DND-41 (cell line): ENCODE measurements around the gene SLIT2.

Experiments used
- ATAC-seq: fragments of 200-7000 bp; cut with Tn5 transposase; 3 replicates; pipeline ENCODE4 v1.9.1; 2021; ENCODE audit warnings: low read depth; ENCODE audit not compliant: insufficient read depth
- DNase-seq: peaks from one replicate; pipeline ENCODE4 v3.0.0-alpha.2; 2020
- H2AFZ ChIP-seq: 2 replicates; pipeline ENCODE4 v1.6.0; 2012; ENCODE audit warnings: low read depth, low read length
- H3K27ac ChIP-seq: 2 replicates; pipeline ENCODE4 v1.5.1; 2012; ENCODE audit warnings: low read length, inconsistent platforms
- H3K27me3 ChIP-seq: fragments of 200-600 bp; sonication (generic); 2 replicates; pipeline ENCODE4 v1.6.0; 2012; ENCODE audit warnings: low read length, mild to moderate bottlenecking, inconsistent platforms; ENCODE audit not compliant: insufficient read depth, poor library complexity
- H3K36me3 ChIP-seq: 2 replicates; pipeline ENCODE4 v1.5.1; 2012; ENCODE audit warnings: low read length, inconsistent platforms; ENCODE audit not compliant: insufficient read depth
- H3K4me1 ChIP-seq: 2 replicates; pipeline ENCODE4 v1.5.1; 2012; ENCODE audit warnings: mild to moderate bottlenecking, low read length; ENCODE audit not compliant: insufficient read depth
- H3K4me2 ChIP-seq: 2 replicates; pipeline ENCODE4 v1.6.0; 2012; ENCODE audit warnings: mild to moderate bottlenecking, moderate library complexity, low read length, inconsistent platforms; ENCODE audit not compliant: insufficient read depth
- H3K4me3 ChIP-seq, 2 experiments: fragments of 200-600 bp in 1 of 2; shearing (Covaris generic) in 1 of 2; 2 replicates each; pipeline ENCODE4 v1.5.1; 2012 to 2016; ENCODE audit warnings: inconsistent platforms in 2 of 2, low read length in 2 of 2, mild to moderate bottlenecking in 2 of 2, low read depth in 1 of 2, moderate library complexity in 1 of 2
- H3K79me2 ChIP-seq: 2 replicates; pipeline ENCODE4 v1.6.0; 2012; ENCODE audit warnings: low read length, inconsistent platforms; ENCODE audit not compliant: insufficient read depth
- H3K9ac ChIP-seq: 2 replicates; pipeline ENCODE4 v1.6.0; 2012; ENCODE audit warnings: low read depth, mild to moderate bottlenecking, inconsistent platforms, low read length, moderate library complexity
- H3K9me3 ChIP-seq: 2 replicates; pipeline ENCODE4 v1.5.1; 2012; ENCODE audit warnings: low read length, moderate library complexity, mild to moderate bottlenecking, inconsistent platforms; ENCODE audit not compliant: insufficient read depth, severe bottlenecking
- H4K20me1 ChIP-seq: 2 replicates; pipeline ENCODE4 v1.6.0; 2012; ENCODE audit warnings: low read length; ENCODE audit not compliant: insufficient read depth
- EZH2 ChIP-seq: IDR thresholded peaks from 3 replicates; pipeline ENCODE4 v1.6.1; 2012; ENCODE audit warnings: borderline replicate concordance, low read depth, mild to moderate bottlenecking, moderate library complexity, low read length, inconsistent platforms; ENCODE audit not compliant: severe bottlenecking
- TF ChIP-seq, protein P1 (sequence below): IDR thresholded peaks from 2 replicates; pipeline ENCODE4 v1.5.1; 2012; ENCODE audit warnings: borderline replicate concordance, low read length, moderate library complexity, mild to moderate bottlenecking; ENCODE audit not compliant: poor library complexity, severe bottlenecking; ENCODE audit errors: extremely low read depth

Gene SLIT2

DNA sequence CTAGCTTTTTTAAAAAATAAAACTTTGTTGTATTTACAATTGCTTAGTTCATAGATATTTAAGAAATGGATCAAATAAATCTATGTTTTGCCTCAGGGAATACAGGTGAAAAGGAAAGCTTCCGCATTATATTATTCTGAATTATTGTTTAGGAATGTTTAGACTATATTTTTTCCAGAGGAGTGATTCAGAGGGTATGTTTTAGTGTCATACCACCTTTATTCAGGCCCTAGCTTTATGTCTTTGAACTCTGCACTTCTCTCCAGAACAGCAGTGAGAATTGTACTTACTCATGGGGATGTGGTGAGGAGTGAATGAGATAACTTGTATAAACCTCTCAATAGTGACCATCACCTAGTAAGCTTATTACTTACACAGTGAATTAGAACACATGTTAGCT lies 14.0 kb downstream of the SLIT2 start:
- DNase-seq = no peak
- Histone ChIP-seq H3K4me3 (no peak overlapping the region), H3K79me2 (no peaks in the 10 kb centered on the region), H3K9ac (no peak overlapping the region), H2AFZ (no peak overlapping the region), H3K27me3 (no peaks in the 10 kb centered on the region), H3K4me1 (no peaks in the 10 kb centered on the region), H3K4me2 (no peak overlapping the region), H4K20me1 (no peaks in the 10 kb centered on the region), H3K36me3 (no peaks in the 10 kb centered on the region), H3K27ac (no peak overlapping the region), H3K9me3 (no peaks in the 10 kb centered on the region)
- ATAC-seq = no peak
- TF ChIP-seq, protein P1, sequence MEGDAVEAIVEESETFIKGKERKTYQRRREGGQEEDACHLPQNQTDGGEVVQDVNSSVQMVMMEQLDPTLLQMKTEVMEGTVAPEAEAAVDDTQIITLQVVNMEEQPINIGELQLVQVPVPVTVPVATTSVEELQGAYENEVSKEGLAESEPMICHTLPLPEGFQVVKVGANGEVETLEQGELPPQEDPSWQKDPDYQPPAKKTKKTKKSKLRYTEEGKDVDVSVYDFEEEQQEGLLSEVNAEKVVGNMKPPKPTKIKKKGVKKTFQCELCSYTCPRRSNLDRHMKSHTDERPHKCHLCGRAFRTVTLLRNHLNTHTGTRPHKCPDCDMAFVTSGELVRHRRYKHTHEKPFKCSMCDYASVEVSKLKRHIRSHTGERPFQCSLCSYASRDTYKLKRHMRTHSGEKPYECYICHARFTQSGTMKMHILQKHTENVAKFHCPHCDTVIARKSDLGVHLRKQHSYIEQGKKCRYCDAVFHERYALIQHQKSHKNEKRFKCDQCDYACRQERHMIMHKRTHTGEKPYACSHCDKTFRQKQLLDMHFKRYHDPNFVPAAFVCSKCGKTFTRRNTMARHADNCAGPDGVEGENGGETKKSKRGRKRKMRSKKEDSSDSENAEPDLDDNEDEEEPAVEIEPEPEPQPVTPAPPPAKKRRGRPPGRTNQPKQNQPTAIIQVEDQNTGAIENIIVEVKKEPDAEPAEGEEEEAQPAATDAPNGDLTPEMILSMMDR = no peak
- no peak for TF ChIP-seq EZH2

DNA sequence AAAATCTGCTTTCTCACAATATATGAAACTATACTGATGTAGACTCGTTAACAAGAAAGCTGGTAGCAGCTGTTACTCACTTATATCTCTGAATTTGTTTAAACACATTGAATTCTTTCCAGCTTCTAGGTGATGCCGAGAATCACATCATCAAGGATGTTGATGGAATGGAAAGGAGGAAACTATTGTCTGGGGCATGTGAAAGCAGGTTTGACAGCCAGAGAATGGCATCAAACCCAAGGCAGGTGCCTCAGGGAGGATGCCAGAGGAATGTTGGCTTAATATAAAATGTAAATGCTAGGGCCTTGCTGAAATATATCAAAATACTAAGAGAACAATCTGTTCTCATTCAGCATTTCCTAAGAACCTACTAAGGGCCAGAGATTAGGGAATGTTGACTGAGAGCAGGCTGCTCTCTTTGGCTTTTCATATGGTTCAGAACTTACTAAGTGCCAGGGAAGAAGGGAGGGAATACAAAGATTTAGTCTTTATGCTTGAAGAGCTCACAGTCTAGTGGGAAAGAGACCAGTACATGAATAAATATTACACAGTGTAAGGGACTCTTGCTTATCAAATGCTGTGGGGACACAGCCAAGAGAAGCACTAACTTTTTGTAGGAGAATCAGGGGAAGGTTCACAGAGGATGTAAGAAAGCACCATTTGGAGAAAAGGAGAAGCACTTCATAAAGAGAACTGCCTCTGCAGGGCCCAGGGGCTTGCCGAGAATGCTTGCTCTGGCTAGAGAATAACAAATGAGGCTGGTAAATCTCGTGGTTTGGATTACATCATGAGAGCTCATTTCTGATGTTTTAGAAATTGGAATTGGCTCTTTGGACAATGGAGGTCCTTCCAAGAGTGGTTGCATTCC lies 14.7 kb downstream of the SLIT2 start:
- H3K9ac ChIP-seq = no peak overlapping the region
- no peaks in the 10 kb centered on the region for H3K27me3 ChIP-seq
- H2AFZ ChIP-seq = no peak overlapping the region
- H3K4me2 ChIP-seq = no peak overlapping the region
- H3K36me3 ChIP-seq = no peaks in the 10 kb centered on the region
- TF ChIP-seq, protein P1 = no peak
- TF ChIP-seq EZH2 = no peak
- no peak overlapping the region for H3K4me3 ChIP-seq
- H4K20me1 ChIP-seq = no peaks in the 10 kb centered on the region
- DNase-seq = no peak
- H3K27ac ChIP-seq = no peak overlapping the region
- no peaks in the 10 kb centered on the region for H3K79me2 ChIP-seq
- H3K4me1 ChIP-seq = no peaks in the 10 kb centered on the region
- no peaks in the 10 kb centered on the region for H3K9me3 ChIP-seq
- ATAC-seq = no peak

DNA sequence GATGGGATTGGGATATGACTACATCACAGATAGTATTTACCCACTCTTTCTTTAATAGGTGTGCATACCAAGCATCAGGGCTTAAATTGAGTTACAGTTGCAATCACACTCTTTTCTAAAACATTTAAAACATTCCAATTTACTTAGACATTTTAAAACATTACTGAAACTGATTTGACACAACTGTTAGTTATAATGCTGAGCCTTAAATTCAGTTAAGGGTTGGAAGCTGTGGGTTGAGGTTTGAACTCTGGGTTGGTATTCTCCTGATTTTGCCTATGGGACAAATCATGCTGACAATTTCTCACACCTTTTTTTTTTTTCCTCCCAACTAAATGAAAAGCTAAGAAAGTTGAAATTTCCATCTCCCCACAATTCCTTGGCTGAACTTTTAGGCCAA lies 16.3 kb downstream of the SLIT2 start:
- Histone ChIP-seq H3K4me2 (no peak overlapping the region), H2AFZ (no peak overlapping the region), H4K20me1 (no peaks in the 10 kb centered on the region), H3K9ac (no peak overlapping the region), H3K9me3 (no peaks in the 10 kb centered on the region), H3K27ac (no peak overlapping the region), H3K4me3 (no peak overlapping the region), H3K4me1 (no peaks in the 10 kb centered on the region), H3K36me3 (no peaks in the 10 kb centered on the region), H3K79me2 (no peaks in the 10 kb centered on the region), H3K27me3 (no peaks in the 10 kb centered on the region)
- TF ChIP-seq EZH2 = no peak
- TF ChIP-seq, protein P1 = no peak
- DNase-seq = no peak
- no peak for ATAC-seq
